ENCODE results near the gene PITPNM3.

The PITPNM3 gene

DNA sequence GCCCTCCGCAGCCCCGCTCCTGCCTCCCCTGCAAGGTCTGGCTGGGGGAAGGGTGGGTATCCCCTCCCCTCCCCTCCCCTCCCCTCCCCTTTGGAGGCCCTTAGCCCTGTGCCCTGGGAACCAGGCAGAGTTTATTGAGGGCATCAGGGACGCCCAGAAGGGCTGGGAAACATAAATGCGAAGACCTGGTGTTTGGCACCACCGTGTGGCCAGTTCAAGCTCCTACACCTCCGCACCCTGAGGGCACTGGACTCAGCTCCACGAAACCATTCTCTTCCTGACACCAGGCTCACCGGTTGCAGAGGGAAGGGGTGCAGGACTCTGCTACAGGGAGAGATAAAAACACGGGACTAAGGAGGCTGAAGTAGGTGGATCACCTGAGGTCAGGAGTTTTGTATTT lies 120.4 kb downstream of the PITPNM3 start:
- peak; percentile 64 for DNase-seq

DNA sequence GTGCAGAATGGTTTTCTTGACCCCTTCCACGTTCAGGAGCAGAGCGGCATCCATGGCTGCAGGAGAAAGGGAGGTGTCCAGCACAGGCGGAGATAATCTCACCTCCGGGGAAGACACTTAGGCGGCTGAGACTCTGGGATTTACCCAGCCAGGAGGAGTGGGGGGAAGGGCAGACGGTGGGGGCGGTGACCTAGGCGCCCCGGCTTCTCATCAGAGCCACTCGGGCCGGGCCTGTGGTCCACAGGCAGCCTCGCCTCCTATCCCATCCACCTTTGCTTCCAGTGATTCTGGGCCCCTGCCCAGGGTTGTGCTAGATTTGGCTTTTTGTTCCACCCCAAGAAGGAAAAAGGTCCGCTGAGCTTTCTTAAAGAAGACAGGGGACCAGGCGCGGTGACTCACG lies 121.3 kb downstream of the PITPNM3 start, which contains the start of gene AIPL1:
Gene AIPL1 (minus strand): TSS at position 71 of the 400 bp plus-strand sequence. CDS start 17 bp downstream, at position 54.
- DNase-seq, result no peak

DNA sequence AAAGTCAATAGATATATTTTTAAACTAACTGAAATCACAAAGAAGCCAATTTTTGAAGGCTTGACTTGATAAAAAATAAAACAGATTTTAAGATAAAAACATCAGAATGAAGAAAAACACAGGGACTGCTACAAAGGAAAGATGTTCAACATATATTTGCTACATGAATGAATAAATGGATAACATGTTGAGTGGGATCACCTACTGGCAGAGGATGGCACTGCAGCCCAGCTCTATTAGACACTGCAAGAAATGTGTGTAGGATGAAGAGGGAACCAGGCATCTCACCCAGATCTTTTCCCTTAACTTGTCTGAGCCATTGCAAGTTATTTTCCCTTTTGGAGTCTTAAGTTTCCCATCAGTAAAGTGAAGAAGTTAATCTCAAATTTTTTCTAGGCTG lies 125.6 kb downstream of the PITPNM3 start:
- no peak for DNase-seq

DNA sequence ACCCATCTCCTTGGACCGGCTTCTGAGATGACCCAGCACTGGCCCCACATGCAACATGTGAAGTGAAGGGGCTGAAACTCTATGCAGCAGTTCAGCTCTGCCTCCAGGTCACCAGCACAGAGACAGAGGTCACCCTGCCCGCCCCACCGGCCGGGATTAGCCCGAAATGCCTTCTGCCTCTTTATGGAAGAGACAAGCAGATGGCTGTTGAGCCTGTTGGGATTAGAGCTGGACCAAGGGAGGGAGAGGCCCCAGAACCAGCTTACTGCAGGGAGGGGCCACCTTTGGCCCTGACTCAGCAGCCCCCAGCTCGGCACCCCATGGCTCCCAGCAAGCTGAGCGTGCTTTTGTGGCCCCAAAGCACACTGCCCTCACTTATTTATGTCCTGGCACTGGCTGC lies 127.1 kb downstream of the PITPNM3 start:
- DNase-seq, result no peak

DNA sequence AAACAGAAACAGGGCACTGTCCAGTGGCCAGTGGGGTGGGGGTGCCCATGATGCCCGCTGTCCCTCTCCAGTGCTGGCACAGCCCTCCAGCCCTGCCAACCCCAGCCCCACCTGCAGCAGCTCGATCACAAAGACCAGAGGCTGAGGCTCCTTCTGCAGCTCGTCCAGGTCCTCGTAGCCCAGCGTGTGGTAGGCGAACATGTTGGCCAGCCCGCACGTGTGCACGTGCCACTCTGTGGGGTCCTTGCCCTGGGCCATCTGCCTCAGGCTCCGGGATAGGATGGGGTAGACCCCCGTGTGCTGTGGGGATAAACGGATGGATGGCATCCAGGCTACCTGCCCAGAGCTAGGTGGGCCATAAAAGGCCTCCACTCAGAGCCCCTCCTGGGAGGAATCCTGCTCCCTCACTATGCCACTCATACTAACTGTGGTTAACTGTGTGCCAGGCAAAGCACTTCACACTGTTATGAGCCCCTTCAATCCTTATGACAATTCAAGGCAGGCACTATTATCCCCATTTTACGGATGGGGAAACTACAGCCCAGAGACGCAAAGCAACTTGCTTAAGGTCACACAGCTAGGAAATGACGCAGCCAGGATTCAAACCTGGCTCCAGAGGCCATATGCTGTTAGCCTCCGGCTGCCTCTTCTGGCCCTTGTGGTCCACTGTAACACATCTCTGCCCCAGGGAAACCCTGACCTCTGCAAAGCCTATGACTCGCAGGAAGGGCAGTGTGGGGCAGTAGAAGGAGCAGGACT lies 128.0 kb downstream of the PITPNM3 start:
- DNase-seq, result no peak

DNA sequence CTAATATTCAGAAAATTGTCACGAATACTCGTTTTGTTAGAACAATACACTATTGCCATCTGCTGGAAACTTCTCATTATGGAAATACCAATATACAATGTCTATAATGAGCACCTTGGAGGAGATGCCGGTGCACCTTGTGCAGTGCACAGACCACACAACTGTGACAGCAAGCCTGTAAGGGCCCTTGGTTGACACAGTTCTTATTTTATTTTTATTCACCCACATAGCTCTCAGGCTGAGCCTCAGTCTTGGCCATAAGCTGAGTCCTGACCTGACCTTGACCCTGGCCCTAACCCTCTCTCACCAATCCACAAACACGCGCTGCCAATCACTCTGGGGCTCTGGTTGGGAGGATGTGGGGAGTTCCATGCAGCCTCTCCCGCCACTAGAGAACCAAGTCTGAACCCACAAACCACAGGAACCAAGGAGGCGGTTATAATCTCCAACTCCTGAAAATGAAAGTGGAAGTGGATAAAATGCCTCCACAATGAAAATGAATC lies 129.0 kb downstream of the PITPNM3 start:
- DNase-seq, result no peak

DNA sequence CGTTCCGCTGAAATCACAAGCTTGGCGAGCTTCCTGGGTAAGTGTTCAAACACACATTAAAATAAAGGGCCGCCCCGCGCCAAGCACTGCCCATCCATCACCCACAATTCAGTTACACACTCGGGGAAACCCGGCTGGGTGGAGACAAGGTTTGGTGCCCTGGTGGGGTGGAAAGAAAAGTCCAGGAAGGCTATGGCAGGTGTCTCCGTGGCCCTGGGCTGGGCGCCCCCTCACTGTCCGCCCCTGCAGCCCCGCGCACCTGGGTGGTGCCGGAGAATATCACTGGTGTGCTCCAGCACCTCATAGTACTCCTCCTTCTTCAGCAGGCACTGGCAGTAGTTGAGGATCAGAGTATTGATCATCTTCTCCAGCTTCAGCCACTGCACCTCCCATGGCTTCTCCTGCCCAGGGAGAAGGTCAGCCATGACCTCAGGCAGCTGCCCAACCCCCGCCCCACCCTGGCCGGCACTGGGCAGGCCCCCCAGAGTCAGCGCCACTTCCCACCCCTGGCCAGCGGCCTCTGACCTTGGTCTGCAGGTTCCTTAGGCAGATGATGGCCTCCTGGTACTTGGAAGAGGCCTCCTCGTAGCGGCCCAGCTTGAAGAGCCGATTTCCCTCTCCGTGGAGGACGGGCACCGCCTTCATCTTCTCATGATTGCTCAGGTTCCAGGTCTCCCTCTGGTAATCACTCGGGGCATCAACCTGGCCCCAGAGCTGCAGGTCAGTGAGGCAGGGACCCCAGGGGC lies 129.8 kb downstream of the PITPNM3 start:
- DNase-seq, result no peak

DNA sequence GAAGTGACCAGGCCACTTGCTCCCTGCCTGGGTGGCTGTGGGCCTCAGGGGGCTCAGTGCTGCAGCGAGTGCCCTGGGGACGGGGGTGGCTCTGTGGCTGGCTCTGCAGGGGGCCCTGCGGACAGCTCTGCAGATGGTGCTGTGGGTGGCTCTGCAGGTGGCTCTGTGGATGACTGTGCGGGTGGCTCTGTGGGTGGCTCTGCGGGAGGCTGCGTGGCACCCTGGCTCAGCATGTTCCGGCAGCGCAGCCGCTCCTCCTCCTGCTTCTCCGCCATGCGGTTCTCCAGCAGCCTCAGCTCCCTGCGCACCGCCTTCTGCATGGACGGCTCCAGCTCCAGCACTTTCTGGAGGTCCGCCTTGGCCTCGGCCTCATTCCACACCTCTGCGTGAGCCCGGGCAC lies 130.9 kb downstream of the PITPNM3 start:
- no peak for DNase-seq

DNA sequence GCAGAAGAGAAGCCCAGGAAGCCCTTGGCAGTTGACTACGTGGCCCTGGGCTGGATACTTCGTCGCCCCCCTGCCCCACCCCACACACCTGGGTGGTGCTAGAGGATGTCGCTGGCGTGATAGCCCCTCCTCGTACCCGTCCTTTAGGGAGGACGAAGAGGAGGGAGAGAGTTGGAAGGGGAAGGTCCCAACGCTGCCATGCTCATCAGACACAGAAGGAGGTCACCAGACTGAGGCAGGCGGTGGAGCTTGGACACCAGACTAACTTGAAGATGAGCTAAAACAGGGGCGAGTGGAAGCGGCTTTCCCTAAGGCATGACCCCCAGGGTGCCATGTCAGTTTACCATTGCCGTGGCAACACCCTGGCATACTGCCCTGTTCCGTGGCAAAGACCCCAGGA lies 132.4 kb downstream of the PITPNM3 start:
- no peak for DNase-seq

DNA sequence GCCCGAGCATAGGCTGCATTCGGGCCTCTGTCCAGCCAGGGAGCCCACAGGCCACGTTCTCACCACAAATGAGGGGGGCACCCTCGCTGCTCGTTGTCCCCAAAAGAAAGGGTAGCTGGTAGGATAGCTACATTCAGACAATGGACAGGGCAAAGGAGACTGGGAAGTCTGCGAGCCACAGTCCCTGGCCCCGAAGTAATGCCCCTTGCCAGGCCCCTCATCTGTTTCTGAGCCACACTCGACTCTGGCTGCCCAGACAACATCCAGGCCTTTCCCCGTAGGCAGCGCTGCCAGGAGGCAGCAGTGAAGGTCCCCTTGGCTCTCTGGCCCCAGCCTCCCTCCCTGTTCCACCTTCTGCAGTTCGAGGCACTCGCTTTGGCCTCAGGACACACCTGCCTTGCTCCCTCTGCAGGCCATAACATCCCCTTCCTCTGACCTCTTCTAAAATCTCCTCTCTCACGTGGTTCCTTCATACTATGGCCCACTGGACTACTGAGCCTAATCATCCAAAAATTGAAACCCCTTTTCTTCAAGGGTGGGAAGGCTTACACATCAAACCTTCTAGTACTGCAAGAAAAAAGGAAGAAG lies 133.6 kb downstream of the PITPNM3 start:
- DNase-seq, result no peak

DNA sequence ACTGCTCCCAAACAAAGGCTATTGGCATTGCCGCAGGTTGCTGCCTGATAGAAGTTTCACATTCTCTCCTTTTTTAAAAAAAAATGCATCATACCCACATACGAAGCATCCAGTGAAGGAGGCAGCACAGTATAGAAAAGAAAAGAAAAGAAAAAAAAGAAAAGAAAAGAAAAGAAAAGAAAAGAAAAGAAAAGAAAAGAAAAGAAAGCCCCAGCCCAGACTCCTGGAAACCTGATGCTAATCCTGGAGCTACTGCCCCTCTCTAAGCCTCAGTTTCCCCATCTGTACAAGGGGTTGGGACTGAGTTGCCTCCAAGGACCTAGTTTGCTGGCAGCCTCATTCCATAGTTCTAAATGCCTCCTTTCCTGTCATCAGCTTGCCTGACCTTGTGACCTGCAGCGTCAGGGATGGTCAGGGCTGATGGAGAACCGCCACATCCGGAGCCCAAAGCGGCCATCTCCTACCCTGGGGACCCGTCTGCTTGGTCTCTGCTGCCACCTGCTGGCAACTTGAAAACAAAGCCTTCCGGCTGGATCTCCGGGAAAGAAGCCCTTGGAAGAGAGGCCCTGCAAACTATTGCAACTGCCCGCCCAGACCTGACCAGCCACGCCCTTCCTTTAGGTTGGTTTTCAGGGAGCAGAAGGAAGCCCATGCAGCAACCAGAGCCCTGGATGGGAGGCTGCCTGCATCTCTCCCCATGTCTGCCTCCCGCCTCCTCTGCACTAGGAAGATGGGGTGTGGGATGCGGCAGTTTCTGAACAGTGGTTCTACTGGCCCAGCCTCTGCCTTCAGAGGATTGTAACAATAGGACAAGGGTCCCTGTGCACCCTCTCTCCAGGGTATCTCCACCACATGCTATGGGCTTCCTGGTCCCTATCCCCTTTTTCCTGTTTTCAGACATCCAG lies 134.4 kb downstream of the PITPNM3 start:
- DNase-seq, result peak; percentile 67

DNA sequence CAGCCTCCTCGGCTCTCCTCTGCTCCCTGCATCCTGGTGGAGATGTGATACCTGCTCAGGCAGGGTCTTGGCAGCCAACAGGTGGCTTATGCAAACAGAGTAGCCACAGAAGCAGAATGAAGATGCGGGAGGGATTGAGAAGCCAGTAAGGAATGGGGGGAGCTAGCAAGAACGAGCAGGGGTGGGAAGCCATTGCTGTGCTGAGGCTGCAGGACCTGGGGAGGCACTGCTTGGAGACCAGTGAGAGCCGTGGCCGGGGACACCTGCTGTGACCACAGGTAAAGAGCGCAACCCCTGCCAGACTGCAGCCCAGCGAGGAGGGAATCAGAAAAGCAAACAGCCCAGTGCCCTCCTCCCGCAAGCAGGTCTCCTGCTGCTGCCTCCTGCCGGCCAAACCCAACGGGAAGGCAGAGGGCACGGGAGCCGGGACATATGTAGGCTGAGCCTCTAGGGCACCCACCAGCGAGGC lies 136.1 kb downstream of the PITPNM3 start:
- DNase-seq, result peak; percentile 34

DNA sequence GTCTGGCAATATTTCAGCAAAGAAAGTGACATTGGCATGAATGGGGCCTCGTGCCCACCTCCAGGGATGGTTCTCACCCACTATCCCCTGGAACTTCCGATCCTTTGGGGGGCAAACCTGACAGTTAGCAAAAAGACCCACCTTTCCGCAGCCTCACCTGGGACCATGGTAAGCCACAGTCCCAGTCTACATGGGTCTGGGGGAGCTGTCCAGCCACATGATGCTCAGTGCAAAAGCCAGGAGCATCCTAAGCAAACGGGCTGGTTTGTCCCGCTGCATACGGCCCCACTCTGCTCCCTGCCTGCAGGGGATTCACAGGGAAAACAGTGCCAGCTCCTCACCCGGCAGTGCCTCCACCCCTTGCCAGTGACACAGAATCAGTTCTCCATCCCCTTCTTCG lies 140.7 kb downstream of the PITPNM3 start:
- no peak for DNase-seq

DNA sequence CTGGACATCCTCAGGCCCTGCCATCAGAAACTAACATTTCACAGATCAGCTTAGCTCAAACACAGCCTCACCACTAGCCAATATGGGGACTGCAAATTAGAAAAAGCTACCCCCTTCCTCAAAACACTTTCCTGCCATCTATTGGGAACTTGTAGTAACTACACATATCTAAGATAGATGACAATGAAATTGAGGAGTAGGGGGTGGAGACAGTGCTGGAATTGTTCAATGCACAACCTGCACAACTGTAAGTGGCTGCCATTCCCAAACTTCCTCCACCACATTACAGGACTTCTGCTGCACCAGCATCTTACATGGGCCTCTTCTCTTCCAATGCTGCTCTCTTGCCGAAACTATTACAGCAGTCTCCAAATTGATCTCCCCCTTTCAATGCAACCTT lies 143.3 kb downstream of the PITPNM3 start:
- no peak for DNase-seq

DNA sequence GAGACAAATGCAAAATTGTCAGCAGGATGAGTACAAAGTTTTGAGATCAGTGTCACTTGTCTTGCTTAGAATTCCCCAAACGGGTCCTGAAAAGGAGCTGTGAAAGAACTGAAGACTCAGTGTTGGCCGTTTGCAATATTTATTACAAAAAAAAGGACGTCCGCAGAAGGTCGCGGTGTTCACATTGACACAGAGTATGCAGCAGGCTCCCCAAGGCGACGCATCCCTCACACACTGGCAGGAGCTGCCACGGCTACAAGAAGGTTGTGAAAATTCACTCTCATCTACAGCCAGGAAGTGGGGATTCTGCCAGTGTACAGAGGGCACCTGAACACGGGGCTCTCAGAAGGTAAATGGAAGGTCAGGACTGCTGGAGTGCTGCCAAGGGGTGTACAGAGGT lies 147.6 kb downstream of the PITPNM3 start:
- DNase-seq, result no peak

DNA sequence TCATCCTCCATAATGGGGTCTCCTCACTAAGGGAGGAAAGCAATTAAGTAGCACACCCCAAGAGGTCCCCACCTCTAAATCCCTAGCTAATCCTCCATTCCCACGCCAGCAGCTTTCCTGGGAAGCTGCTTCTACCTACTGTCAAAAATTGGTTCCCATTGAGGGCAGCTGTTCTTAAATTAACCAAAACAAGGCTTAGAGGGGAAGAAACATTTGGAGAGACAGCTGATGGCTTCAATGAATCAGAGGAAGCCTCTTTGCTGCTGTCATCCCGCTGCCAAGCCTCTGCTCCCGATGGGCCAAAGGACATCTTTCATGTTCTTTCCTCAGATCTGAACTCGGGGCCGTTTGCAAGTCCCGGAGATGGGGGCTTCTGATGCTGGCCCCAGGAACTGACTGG lies 148.1 kb downstream of the PITPNM3 start:
- DNase-seq, result no peak

DNA sequence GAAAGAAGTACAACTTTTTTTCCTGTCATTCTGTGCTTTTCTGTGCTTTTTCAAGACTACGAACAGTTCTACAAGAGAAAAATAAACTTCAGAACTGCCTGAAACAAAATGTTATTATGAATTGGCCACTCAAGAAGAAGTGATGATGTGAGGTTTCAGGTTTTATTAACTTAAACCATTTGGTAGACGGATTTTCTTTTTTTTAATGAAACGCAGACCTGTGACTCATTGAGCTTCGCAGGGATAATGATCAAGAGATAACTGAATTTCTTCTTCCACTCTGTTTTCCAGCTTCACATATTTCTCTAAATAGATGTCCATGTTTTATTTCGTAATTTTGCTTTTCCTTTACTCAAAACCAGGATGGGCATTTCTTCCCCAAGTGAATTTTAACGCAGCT lies 154.1 kb downstream of the PITPNM3 start:
- DNase-seq, result no peak
